ENCODE measurements around the gene VPS37C.

VPS37C gene

GRCh38 chr11:61083601-61084147, 77.6 kb downstream of the VPS37C start:
- peaks cover 57% of the 10 kb centered on the region for H3K4me1 Mint-ChIP-seq (ENCODE audit: low read depth)
- no peaks in the 10 kb centered on the region for H3K27me3 Mint-ChIP-seq (ENCODE audit: low read depth)
- peaks cover 17% of the 10 kb centered on the region for H3K36me3 Mint-ChIP-seq (ENCODE audit: low read depth)
- H3K9me3 Mint-ChIP-seq, result peaks cover 4% of the 10 kb centered on the region
- H3K4me3 Mint-ChIP-seq, result peak overlapping the region; percentile 81
- H3K27ac Mint-ChIP-seq, result peak overlapping the region; percentile 98

- peaks cover 62% of the 10 kb centered on the region for H3K4me1 Mint-ChIP-seq (ENCODE audit: low read depth)
- peak overlapping the region; percentile 98 for H3K27ac Mint-ChIP-seq
- H3K4me3 Mint-ChIP-seq, result peak overlapping the region; percentile 81
- no peaks in the 10 kb centered on the region for H3K27me3 Mint-ChIP-seq (ENCODE audit: low read depth)
- peaks cover 4% of the 10 kb centered on the region for H3K9me3 Mint-ChIP-seq
- H3K36me3 Mint-ChIP-seq (ENCODE audit: low read depth), result peaks cover 15% of the 10 kb centered on the region
Observed at GRCh38 chr11:61082931-61083531, 78.2 kb downstream of the VPS37C start.

DNA sequence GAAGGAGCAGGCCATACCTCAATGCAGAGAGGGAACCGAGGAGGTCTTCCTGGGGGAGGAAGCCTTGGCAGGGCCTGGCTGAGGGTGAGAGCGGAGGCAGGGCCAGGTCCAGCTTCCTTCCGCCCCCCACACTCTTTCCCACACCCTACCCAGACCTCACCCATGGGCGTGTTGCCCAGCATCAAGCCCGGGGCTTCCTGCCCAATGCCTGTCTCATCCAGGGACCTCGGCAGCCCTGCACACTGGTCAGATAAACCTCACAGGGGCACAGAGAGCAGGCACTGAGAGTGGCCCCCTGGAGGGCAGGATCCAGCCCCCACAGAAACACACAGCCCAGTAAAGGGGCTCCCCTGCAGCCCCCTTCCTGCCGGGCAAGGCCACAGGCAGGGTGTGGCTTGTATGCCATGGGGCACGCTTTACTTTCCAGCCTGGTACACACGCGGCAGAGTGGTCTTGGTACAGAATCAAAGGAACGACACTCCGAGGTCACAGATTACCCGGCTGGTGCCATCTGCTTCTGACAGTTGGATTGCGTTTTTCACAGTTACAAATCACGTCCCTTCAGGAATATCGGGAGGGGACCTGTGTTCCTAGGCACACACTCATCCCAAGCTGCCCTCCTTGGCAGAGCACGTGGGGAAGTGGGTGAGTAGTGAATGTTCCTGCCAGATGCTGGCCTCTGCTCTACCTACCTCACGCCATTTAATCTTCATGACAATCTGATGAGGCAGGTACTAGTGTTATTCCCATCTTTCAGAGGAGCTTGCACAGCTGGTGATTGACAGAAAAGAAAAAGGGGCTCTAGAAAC, 79.0 kb downstream of the VPS37C start:
- Mint-ChIP-seq H3K4me1 (ENCODE audit: low read depth) (peaks cover 63% of the 10 kb centered on the region), H3K36me3 (ENCODE audit: low read depth) (peaks cover 9% of the 10 kb centered on the region), H3K27ac (peak overlapping the region; percentile 98), H3K27me3 (ENCODE audit: low read depth) (no peaks in the 10 kb centered on the region), H3K4me3 (peak overlapping the region; percentile 81), H3K9me3 (peaks cover 4% of the 10 kb centered on the region)

DNA sequence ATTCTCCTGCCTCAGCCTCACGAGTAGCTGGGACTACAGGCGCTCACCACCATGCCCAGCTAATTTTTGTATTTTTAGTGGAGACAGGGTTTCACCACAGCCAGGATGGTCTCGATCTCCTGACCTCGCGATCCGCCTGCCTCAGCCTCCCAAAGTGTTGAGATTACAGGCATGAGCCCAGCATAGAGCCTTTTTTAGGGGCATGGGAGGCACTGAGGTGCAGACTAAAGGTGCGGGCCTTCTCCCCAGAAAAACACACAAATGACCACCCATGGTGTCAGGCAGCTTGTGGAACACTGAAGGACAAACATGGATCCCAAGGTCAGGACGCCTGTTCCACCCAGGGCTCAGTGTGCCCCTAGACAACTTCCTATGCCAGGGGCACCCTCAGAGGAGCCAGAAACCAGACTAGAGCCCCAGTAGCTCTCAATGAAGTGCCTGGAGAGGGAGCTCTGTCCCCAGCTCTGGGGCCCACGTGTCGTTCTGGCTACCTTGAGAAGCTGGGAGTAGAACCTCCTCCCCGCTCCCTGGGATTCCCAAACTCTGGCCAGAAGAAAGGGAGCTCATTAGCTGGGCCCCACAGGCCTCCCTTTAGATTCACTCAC, 80.1 kb downstream of the VPS37C start:
- Mint-ChIP-seq H3K4me1 (ENCODE audit: low read depth) (peaks cover 72% of the 10 kb centered on the region), H3K27me3 (ENCODE audit: low read depth) (no peaks in the 10 kb centered on the region), H3K27ac (peak overlapping the region; percentile 94), H3K36me3 (ENCODE audit: low read depth) (peaks cover 9% of the 10 kb centered on the region), H3K4me3 (peak overlapping the region; percentile 81), H3K9me3 (peaks cover 4% of the 10 kb centered on the region)

- peak overlapping the region; percentile 94 for H3K27ac Mint-ChIP-seq
- H3K9me3 Mint-ChIP-seq, result peaks cover 4% of the 10 kb centered on the region
- peaks cover 9% of the 10 kb centered on the region for H3K36me3 Mint-ChIP-seq (ENCODE audit: low read depth)
- H3K4me3 Mint-ChIP-seq, result peak overlapping the region; percentile 81
- H3K4me1 Mint-ChIP-seq (ENCODE audit: low read depth), result peaks cover 76% of the 10 kb centered on the region
- H3K27me3 Mint-ChIP-seq (ENCODE audit: low read depth), result no peaks in the 10 kb centered on the region
Observed at GRCh38 chr11:61080526-61080925, 80.7 kb downstream of the VPS37C start.
